Caco-2 (cell line): Measurements from ENCODE around the gene LTBP3. TPM values are rescaled to one million over a fixed set of nuclear protein-coding genes. Genes with fewer than 3 reads are reported as not detected.

ENCODE experiments used
- BruUV-seq: library from RNA; stranded (reverse); fragments of 400-500 nt; replicated peaks from 2 replicates; lab custom pipeline; 2021; lab: Mats Ljungman, UMichigan
- CTCF ChIA-PET: fragments of 300-600 bp; sonication (Branson Sonifier 250); formaldehyde crosslinking; loops from one replicate; lab custom pipeline; 2022; ENCODE audit warnings: antibody characterized with exemption; lab: Charles Lee
- POLR2A ChIA-PET: fragments of 300-600 bp; sonication (Branson Sonifier 250); formaldehyde crosslinking; loops from one replicate; lab custom pipeline; 2022; ENCODE audit warnings: antibody characterized with exemption; lab: Charles Lee
- DNase-seq, 2 experiments: peaks; one replicate each; pipeline versions ENCODE4 v3.0.0 to v3.0.0-alpha.2; 2020 to 2022
- H3K27me3 ChIP-seq: replicated peaks from 2 replicates; pipeline ENCODE4 v1.6.0; 2011; ENCODE audit warnings: low read length; ENCODE audit not compliant: control insufficient read depth, insufficient read depth
- H3K36me3 ChIP-seq: 2 replicates; pipeline ENCODE4 v1.5.1; 2011; ENCODE audit warnings: low read length; ENCODE audit not compliant: control insufficient read depth, insufficient read depth
- H3K4me1 ChIP-seq: fragments of 250-450 bp; sonication (Bioruptor Pico); 2 replicates; pipeline ENCODE4 v1.5.1; 2020; ENCODE audit warnings: mild to moderate bottlenecking
- H3K4me3 ChIP-seq: 2 replicates; pipeline ENCODE4 v1.5.1; 2011; ENCODE audit warnings: low read depth, mild to moderate bottlenecking, control low read depth, low read length
- H3K9me3 ChIP-seq: fragments of 250-450 bp; sonication (Bioruptor Pico); 2 replicates; pipeline ENCODE4 v1.5.1; 2020; ENCODE audit warnings: mild to moderate bottlenecking, moderate library complexity
- H3K27ac Mint-ChIP-seq: one replicate; pipeline ENCODE4 v1.8.0; 2022; ENCODE audit warnings: mixed read lengths; ENCODE audit not compliant: unreplicated experiment
- H3K27me3 Mint-ChIP-seq: one replicate; pipeline ENCODE4 v1.8.0; 2022; ENCODE audit warnings: mixed read lengths; ENCODE audit not compliant: insufficient read depth, unreplicated experiment
- H3K36me3 Mint-ChIP-seq: one replicate; pipeline ENCODE4 v1.8.0; 2022; ENCODE audit warnings: mild to moderate bottlenecking, mixed read lengths; ENCODE audit not compliant: insufficient read depth, unreplicated experiment
- H3K4me1 Mint-ChIP-seq: one replicate; pipeline ENCODE4 v1.8.0; 2022; ENCODE audit warnings: low read depth, mixed read lengths; ENCODE audit not compliant: unreplicated experiment
- H3K4me3 Mint-ChIP-seq: one replicate; pipeline ENCODE4 v1.8.0; 2022; ENCODE audit warnings: mild to moderate bottlenecking, moderate library complexity, mixed read lengths; ENCODE audit not compliant: unreplicated experiment
- H3K9me3 Mint-ChIP-seq: one replicate; pipeline ENCODE4 v1.8.0; 2022; ENCODE audit warnings: mixed read lengths; ENCODE audit not compliant: unreplicated experiment
- CTCF ChIP-seq, 2 experiments: fragments of 200-600 bp in 1 of 2; IDR thresholded peaks; 1 replicate in 1 of 2; 2 replicates in 1 of 2; pipeline versions ENCODE4 v1.5.1 to v1.8.0; 2011 to 2022; ENCODE audit warnings: antibody characterized with exemption in 1 of 2, control low read depth in 1 of 2, inconsistent platforms in 1 of 2, low read depth in 1 of 2, low read length in 1 of 2, mild to moderate bottlenecking in 1 of 2, moderate library complexity in 1 of 2; ENCODE audit not compliant: insufficient read depth in 1 of 2, severe bottlenecking in 1 of 2, unreplicated experiment in 1 of 2
- intact Hi-C: fragments of 100-400 bp; cut with micrococcal nuclease; formaldehyde crosslinking; loops from one replicate; pipeline ENCODE4 v1.10.0; 2022; ENCODE audit not compliant: unreplicated experiment
- total RNA-seq: library from RNA; stranded (reverse); gene quantifications from 2 replicates; pipeline ENCODE4 v1.2.3, GENCODE V29; 2022

LTBP3 gene
- total RNA-seq, 1 experiment from 2014 or later: 91.2 TPM

- no peaks in the 10 kb centered on the region for H3K27me3 ChIP-seq
- Mint-ChIP-seq H3K27me3 (no peaks in the 10 kb centered on the region), H3K9me3 (no peaks in the 10 kb centered on the region), H3K4me1 (peaks cover 54% of the 10 kb centered on the region), H3K4me3 (peak overlapping the region; percentile 75), H3K27ac (peak overlapping the region; percentile 61), H3K36me3 (peaks cover 35% of the 10 kb centered on the region)
- intact Hi-C loops: no loop called here
- no peak overlapping the region for H3K4me3 ChIP-seq
- H3K4me1 ChIP-seq: peaks cover 71% of the 10 kb centered on the region
- no peaks in the 10 kb centered on the region for H3K9me3 ChIP-seq
- no peaks in the 10 kb centered on the region; the same call in 1 of the 2 replicates for H3K36me3 ChIP-seq
- peak; percentile 59 to 77 for DNase-seq
- CTCF ChIA-PET: no interaction called here
- POLR2A ChIA-PET: no interaction called here
- TF ChIP-seq CTCF (IDR thresholded peaks at IDR 0.05; ENCODE audit: insufficient read depth in 1 of 2, low read depth in 1 of 2, low read length in 1 of 2, severe bottlenecking in 1 of 2, unreplicated experiment in 1 of 2): no peak
- no TSS peak for BruUV-seq
Observed at GRCh38 chr11:65555693-65556231, 2.4 kb downstream of the LTBP3 start.

- H3K36me3 Mint-ChIP-seq: peaks cover 36% of the 10 kb centered on the region
- intact Hi-C loops: no loop called here
- Histone ChIP-seq H3K4me1 (peaks cover 66% of the 10 kb centered on the region), H3K27me3 (no peaks in the 10 kb centered on the region), H3K36me3 (no peaks in the 10 kb centered on the region; the same call in 1 of the 2 replicates), H3K4me3 (no peak overlapping the region), H3K9me3 (no peaks in the 10 kb centered on the region)
- H3K4me1 Mint-ChIP-seq: peaks cover 47% of the 10 kb centered on the region
- H3K27me3 Mint-ChIP-seq: no peaks in the 10 kb centered on the region
- H3K9me3 Mint-ChIP-seq: no peaks in the 10 kb centered on the region
- BruUV-seq: no TSS peak
- POLR2A ChIA-PET: no interaction called here
- no peak for TF ChIP-seq CTCF (IDR thresholded peaks at IDR 0.05; ENCODE audit: insufficient read depth in 1 of 2, low read depth in 1 of 2, low read length in 1 of 2, severe bottlenecking in 1 of 2, unreplicated experiment in 1 of 2)
- no peak for DNase-seq
- H3K27ac Mint-ChIP-seq: peak overlapping the region; percentile 61
- no peak overlapping the region for H3K4me3 Mint-ChIP-seq
- CTCF ChIA-PET: no interaction called here
Observed at GRCh38 chr11:65554842-65555430, 3.2 kb downstream of the LTBP3 start.

GRCh38 chr11:65554057-65554818, 3.9 kb downstream of the LTBP3 start:
- ChIA-PET POLR2A (no interaction called here), CTCF (no interaction called here)
- peaks cover 59% of the 10 kb centered on the region for H3K4me1 ChIP-seq
- no peak for TF ChIP-seq CTCF (IDR thresholded peaks at IDR 0.05; ENCODE audit: insufficient read depth in 1 of 2, low read depth in 1 of 2, low read length in 1 of 2, severe bottlenecking in 1 of 2, unreplicated experiment in 1 of 2)
- no peaks in the 10 kb centered on the region for H3K9me3 ChIP-seq
- no peaks in the 10 kb centered on the region for H3K27me3 ChIP-seq
- H3K9me3 Mint-ChIP-seq: no peaks in the 10 kb centered on the region
- BruUV-seq: no TSS peak
- peaks cover 34% of the 10 kb centered on the region for H3K36me3 Mint-ChIP-seq
- H3K27ac Mint-ChIP-seq: peak overlapping the region; percentile 61
- H3K36me3 ChIP-seq: no peaks in the 10 kb centered on the region; the same call in 1 of the 2 replicates
- intact Hi-C loops: no loop called here
- H3K27me3 Mint-ChIP-seq: no peaks in the 10 kb centered on the region
- H3K4me1 Mint-ChIP-seq: peaks cover 44% of the 10 kb centered on the region
- no peak overlapping the region for H3K4me3 Mint-ChIP-seq
- no peak overlapping the region for H3K4me3 ChIP-seq
- DNase-seq: no peak
